ENCODE measurements around the gene SGF29.
"Not testable (repeated sequence)": the region's sequence is repeated elsewhere in the genome, so short reads cannot be mapped to it uniquely, and the experiment has no call there.

SGF29 gene

GRCh38 chr16:28534542-28535373, 19.0 kb upstream of the SGF29 start:
- DNase-seq, result peak; percentile 40

GRCh38 chr16:28537076-28537475, 16.6 kb upstream of the SGF29 start:
- DNase-seq, result no peak

GRCh38 chr16:28537964-28538732, 15.6 kb upstream of the SGF29 start:
- no peak for DNase-seq

GRCh38 chr16:28538733-28539596, 14.8 kb upstream of the SGF29 start, which contains the start of gene NUPR1:
NUPR1 (minus strand) TSS chr16:28538974; CDS start chr16:28538907, 67 bp downstream.
- no peak for DNase-seq

GRCh38 chr16:28540346-28540745, 13.4 kb upstream of the SGF29 start:
- DNase-seq, result no peak

- no peak for DNase-seq
Observed at GRCh38 chr16:28542646-28543045, 11.1 kb upstream of the SGF29 start.

GRCh38 chr16:28543072-28543471, 10.6 kb upstream of the SGF29 start:
- DNase-seq, result no peak

- no peak for DNase-seq
Observed at GRCh38 chr16:28544998-28545397, 8.7 kb upstream of the SGF29 start.

- not testable (repeated sequence) for DNase-seq
Observed at GRCh38 chr16:28545964-28546363, 7.8 kb upstream of the SGF29 start.

GRCh38 chr16:28546626-28547025, 7.1 kb upstream of the SGF29 start:
- no peak for DNase-seq

- DNase-seq, result no peak
Observed at GRCh38 chr16:28548306-28548802, 5.4 kb upstream of the SGF29 start.

- peak; percentile 50 for DNase-seq
Observed at GRCh38 chr16:28549301-28549899, 4.3 kb upstream of the SGF29 start.

- no peak for DNase-seq
Observed at GRCh38 chr16:28554634-28555423, 1.1 kb downstream of the SGF29 start.

GRCh38 chr16:28555561-28555960, 1.8 kb downstream of the SGF29 start:
- DNase-seq, result no peak

- no peak for DNase-seq
Observed at GRCh38 chr16:28556914-28557320, 3.2 kb downstream of the SGF29 start.

- no peak for DNase-seq
Observed at GRCh38 chr16:28558456-28558855, 4.7 kb downstream of the SGF29 start.

- no peak for DNase-seq
Observed at GRCh38 chr16:28561557-28562187, 8.0 kb downstream of the SGF29 start.

GRCh38 chr16:28562199-28562598, 8.5 kb downstream of the SGF29 start:
- no peak for DNase-seq

GRCh38 chr16:28563218-28563617, 9.5 kb downstream of the SGF29 start:
- DNase-seq, result no peak

GRCh38 chr16:28566233-28566925, 12.7 kb downstream of the SGF29 start:
- DNase-seq, result not testable (repeated sequence)
